ENCODE results near the gene TRIM68. TPM values are rescaled to one million over a fixed set of nuclear protein-coding genes. Genes with fewer than 3 reads are reported as not detected.

Gene TRIM68
- total RNA-seq, 5 donors from 2014 or later (not counting 1 experiment from before 2014, with no cell fraction given): 7.6 to 22.0 (median 17.4) TPM

DNA sequence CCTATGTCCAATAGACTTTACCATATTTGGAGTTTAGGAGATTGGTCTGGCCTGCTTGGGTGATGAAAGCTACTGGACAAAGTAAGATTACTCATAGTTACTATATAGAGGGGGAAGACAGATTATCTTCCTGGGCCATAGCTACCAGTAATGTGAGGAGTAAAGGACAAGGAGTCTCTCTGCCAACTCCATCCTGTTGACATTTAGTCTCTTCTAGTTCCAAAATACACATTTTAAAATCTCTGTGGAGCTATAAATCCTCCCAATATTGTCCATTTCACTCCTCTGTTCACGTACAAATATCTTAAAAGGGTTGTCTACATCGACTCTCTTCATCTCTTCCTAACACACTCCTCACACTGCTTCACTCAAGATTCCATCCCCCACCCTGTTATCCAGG is 28.1 kb upstream of the TRIM68 start:
- H3K36me3 Mint-ChIP-seq: no peaks in the 10 kb centered on the region
- peaks cover 0 to 2% (median 0%) of the 10 kb centered on the region in 3 donors for H3K9me3 Mint-ChIP-seq
- Histone ChIP-seq H3K27ac (ENCODE audit: low read length) (no peak overlapping the region), H3K9me3 (no peaks in the 10 kb centered on the region), H3K4me3 (ENCODE audit: control insufficient read depth in 1 of 2, extremely low read depth in 1 of 2, low read length in 1 of 2) (no peak overlapping the region), H3K4me1 (ENCODE audit: control insufficient read depth in 1 of 2, extremely low read depth in 1 of 2, insufficient read depth in 2 of 2, low read length in 2 of 2) (peaks cover 0 to 6% of the 10 kb centered on the region in 2 experiments), H3K36me3 (ENCODE audit: control insufficient read depth in 2 of 2, extremely low read depth in 1 of 2, insufficient read depth in 1 of 2, low read length in 1 of 2) (no peaks in the 10 kb centered on the region), H3K27me3 (replicated peaks in 1 of 2; ENCODE audit: control insufficient read depth in 2 of 2, extremely low read depth in 1 of 2, insufficient read depth in 2 of 2, low read length in 1 of 2) (peaks cover 0 to 12% of the 10 kb centered on the region in 2 experiments)
- 82% methylated on average over 2 of the region's 2 CpGs for WGBS (ENCODE audit: insufficient coverage)
- peaks cover 7 to 17% of the 10 kb centered on the region in 2 donors for H3K27me3 Mint-ChIP-seq
- H3K4me3 Mint-ChIP-seq: no peak overlapping the region
- DNase-seq (no peak), ATAC-seq (replicated peaks in 1 of 4) (no peak)
- H3K27ac Mint-ChIP-seq: no peak overlapping the region
- ChIA-PET POLR2A (no interaction called here), CTCF (interaction anchor here (0.6 to 2.4 kb wide), 12 partner anchors 9 to 1255 kb away, joined by 3 to 13 read pairs (median 4); partner anchors contain the start of gene TRIM68 (in 1 of the 2))
- H3K4me1 Mint-ChIP-seq: no peaks in the 10 kb centered on the region

DNA sequence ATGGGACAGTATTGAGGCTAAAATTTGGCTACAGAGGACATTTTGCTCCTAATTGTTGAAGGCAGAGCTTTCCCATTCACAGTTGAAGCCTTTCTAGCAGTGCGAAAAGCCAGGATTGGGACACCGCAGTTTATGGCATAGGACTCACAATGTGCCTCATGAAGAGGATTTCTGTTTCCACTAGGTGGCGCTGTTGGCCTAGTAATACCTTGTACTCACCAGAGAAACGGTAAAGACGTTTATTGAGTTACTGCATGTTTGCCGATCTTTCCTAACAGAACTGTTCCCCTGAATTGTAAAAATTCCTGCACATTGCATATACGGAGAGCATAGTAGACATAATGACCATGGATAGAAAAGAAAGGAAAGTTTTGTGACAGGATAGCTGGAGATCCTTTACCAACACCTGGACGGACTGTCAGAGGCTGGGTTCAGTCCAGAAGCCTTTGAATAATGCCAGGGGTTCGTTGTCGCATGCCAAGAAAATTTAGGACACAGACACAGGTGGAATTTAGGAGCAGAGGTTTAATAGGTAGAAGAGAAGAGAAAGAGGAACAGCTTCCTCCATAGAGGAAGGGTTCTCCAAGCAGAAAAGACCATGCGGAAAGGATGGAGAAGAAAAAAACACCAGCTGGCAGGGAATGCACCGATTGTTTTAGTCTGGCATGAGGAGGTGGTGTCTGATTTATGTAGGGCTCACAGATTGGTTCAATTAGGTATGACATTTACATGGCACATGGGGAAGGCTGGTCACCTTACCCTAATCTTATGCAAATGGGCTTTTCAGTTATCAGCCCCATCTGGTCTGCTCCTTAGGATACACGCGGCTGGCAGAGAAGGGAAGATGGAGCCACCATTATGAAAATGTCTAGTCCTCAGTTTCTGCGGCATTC is 18.4 kb upstream of the TRIM68 start:
- Histone ChIP-seq H3K4me3 (ENCODE audit: control insufficient read depth in 1 of 2, extremely low read depth in 1 of 2, low read length in 1 of 2) (no peak overlapping the region), H3K4me1 (ENCODE audit: control insufficient read depth in 1 of 2, extremely low read depth in 1 of 2, insufficient read depth in 2 of 2, low read length in 2 of 2) (no peaks in the 10 kb centered on the region), H3K36me3 (ENCODE audit: control insufficient read depth in 2 of 2, extremely low read depth in 1 of 2, insufficient read depth in 1 of 2, low read length in 1 of 2) (peaks cover 0 to 3% of the 10 kb centered on the region in 2 donors), H3K9me3 (no peaks in the 10 kb centered on the region), H3K27me3 (replicated peaks in 1 of 2; ENCODE audit: control insufficient read depth in 2 of 2, extremely low read depth in 1 of 2, insufficient read depth in 2 of 2, low read length in 1 of 2) (peaks cover 0 to 4% of the 10 kb centered on the region in 2 experiments), H3K27ac (ENCODE audit: low read length) (no peak overlapping the region)
- Mint-ChIP-seq H3K36me3 (peaks cover 8% of the 10 kb centered on the region), H3K4me1 (no peaks in the 10 kb centered on the region), H3K27me3 (peaks cover 39 to 46% of the 10 kb centered on the region in 2 donors), H3K4me3 (no peak overlapping the region), H3K27ac (no peak overlapping the region), H3K9me3 (peaks cover 8 to 17% (median 14%) of the 10 kb centered on the region in 3 donors)
- DNase-seq (peak in 21 of 35 experiments; percentile 5 to 57 (median 17)), ATAC-seq (replicated peaks in 1 of 4) (no peak)
- WGBS (ENCODE audit: insufficient coverage): 49% methylated on average over 12 of the region's 15 CpGs
- ChIA-PET POLR2A (no interaction called here), CTCF (interaction anchor here (0.7 to 2.7 kb wide), 2 partner anchors 10 to 1496 kb away, joined by 3 to 13 read pairs; partner anchors contain the start of gene OR51D1 (in 1 of the 2))

GRCh38 chr11:4619514-4619913 is 11.5 kb upstream of the TRIM68 start:
- ChIA-PET POLR2A (no interaction called here), CTCF (no interaction called here)
- Mint-ChIP-seq H3K4me3 (no peak overlapping the region), H3K27ac (no peak overlapping the region), H3K4me1 (no peaks in the 10 kb centered on the region), H3K36me3 (no peaks in the 10 kb centered on the region), H3K9me3 (no peaks in the 10 kb centered on the region), H3K27me3 (peaks cover 26 to 28% of the 10 kb centered on the region in 2 donors)
- Histone ChIP-seq H3K36me3 (ENCODE audit: control insufficient read depth in 2 of 2, extremely low read depth in 1 of 2, insufficient read depth in 1 of 2, low read length in 1 of 2) (no peaks in the 10 kb centered on the region), H3K27me3 (replicated peaks in 1 of 2; ENCODE audit: control insufficient read depth in 2 of 2, extremely low read depth in 1 of 2, insufficient read depth in 2 of 2, low read length in 1 of 2) (peaks cover 0 to 3% of the 10 kb centered on the region in 2 experiments), H3K4me3 (ENCODE audit: control insufficient read depth in 1 of 2, extremely low read depth in 1 of 2, low read length in 1 of 2) (no peak overlapping the region), H3K27ac (ENCODE audit: low read length) (no peak overlapping the region), H3K4me1 (ENCODE audit: control insufficient read depth in 1 of 2, extremely low read depth in 1 of 2, insufficient read depth in 2 of 2, low read length in 2 of 2) (no peaks in the 10 kb centered on the region), H3K9me3 (no peaks in the 10 kb centered on the region)
- ATAC-seq (replicated peaks in 1 of 4) (no peak), DNase-seq (no peak)
- WGBS (ENCODE audit: insufficient coverage): 58% methylated on average over 2 of the region's 9 CpGs

DNA sequence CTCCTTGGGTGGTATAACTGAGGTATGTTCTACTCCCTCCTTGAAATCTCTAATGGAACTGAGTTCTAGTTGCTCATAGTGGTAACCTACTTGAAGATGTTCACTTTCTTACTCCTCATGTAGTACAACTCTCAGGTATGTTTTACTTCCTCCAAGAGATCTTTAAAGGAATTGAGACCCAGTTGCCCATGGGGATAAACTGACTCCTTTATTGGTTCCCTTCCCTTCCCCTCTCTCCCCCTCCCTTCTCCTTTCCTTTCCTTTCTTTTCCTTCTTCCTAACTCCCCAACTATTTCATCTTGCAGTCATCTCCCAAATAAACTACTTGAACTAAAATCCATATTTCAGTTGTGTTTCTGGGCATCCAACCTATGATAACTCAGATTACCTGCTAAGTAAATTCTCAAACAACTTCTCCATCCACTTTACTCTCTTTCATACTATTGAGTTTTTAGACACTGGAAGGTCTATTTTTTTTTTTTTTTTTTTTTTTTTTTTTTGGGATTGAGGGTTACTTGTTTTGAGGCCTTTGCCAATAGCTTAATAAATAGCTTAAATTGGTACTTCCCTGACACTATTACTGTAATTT is 7.9 kb upstream of the TRIM68 start:
- Histone ChIP-seq H3K4me1 (ENCODE audit: control insufficient read depth in 1 of 2, extremely low read depth in 1 of 2, insufficient read depth in 2 of 2, low read length in 2 of 2) (no peaks in the 10 kb centered on the region), H3K9me3 (no peaks in the 10 kb centered on the region), H3K36me3 (ENCODE audit: control insufficient read depth in 2 of 2, extremely low read depth in 1 of 2, insufficient read depth in 1 of 2, low read length in 1 of 2) (no peaks in the 10 kb centered on the region), H3K27me3 (replicated peaks in 1 of 2; ENCODE audit: control insufficient read depth in 2 of 2, extremely low read depth in 1 of 2, insufficient read depth in 2 of 2, low read length in 1 of 2) (peaks cover 0 to 3% of the 10 kb centered on the region in 2 experiments), H3K27ac (ENCODE audit: low read length) (no peak overlapping the region), H3K4me3 (ENCODE audit: control insufficient read depth in 1 of 2, extremely low read depth in 1 of 2, low read length in 1 of 2) (no peak overlapping the region)
- Mint-ChIP-seq H3K27me3 (peaks cover 16 to 22% of the 10 kb centered on the region in 2 donors), H3K27ac (no peak overlapping the region), H3K4me1 (no peaks in the 10 kb centered on the region), H3K9me3 (no peaks in the 10 kb centered on the region), H3K4me3 (no peak overlapping the region), H3K36me3 (no peaks in the 10 kb centered on the region)
- ATAC-seq (replicated peaks in 1 of 4): no peak
- ChIA-PET CTCF (no interaction called here), POLR2A (interaction anchor here in 1 of 2 donors (0.6 kb wide), 1 partner anchor 59 kb away, joined by 10 read pairs; no protein-coding TSS in a partner anchor)
- no peak for DNase-seq

DNA sequence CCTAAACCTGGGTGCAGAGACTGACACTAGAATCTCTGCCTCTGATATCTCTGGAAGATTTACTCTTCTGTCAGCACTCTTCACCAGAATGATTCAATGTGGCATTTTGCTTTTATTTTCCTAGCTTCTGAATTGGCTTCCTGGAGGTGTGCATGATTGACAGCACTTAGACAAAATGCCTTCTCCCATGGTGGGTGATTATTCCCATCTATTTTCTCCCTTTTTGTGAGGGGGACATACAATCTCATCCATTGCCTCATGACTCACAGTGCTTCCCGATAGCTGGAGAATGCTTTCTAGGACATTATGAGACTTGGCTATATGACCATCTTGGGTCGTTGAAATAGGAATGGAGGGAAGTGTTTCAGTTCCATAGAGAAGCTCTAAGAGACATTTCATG is 4.0 kb upstream of the TRIM68 start:
- H3K4me3 Mint-ChIP-seq: no peak overlapping the region
- CTCF ChIA-PET: no interaction called here
- no CpG with 5 or more reads among the region's 2 CpGs for WGBS (ENCODE audit: insufficient coverage)
- DNase-seq (no peak), ATAC-seq (replicated peaks in 1 of 4) (no peak)
- peaks cover 30 to 33% (median 32%) of the 10 kb centered on the region in 3 donors for H3K4me1 Mint-ChIP-seq
- POLR2A ChIA-PET: no interaction called here
- Histone ChIP-seq H3K27ac (ENCODE audit: low read length) (no peak overlapping the region), H3K36me3 (ENCODE audit: control insufficient read depth in 2 of 2, extremely low read depth in 1 of 2, insufficient read depth in 1 of 2, low read length in 1 of 2) (no peaks in the 10 kb centered on the region), H3K4me1 (ENCODE audit: control insufficient read depth in 1 of 2, extremely low read depth in 1 of 2, insufficient read depth in 2 of 2, low read length in 2 of 2) (peaks cover 10% of the 10 kb centered on the region in 2 experiments), H3K27me3 (replicated peaks in 1 of 2; ENCODE audit: control insufficient read depth in 2 of 2, extremely low read depth in 1 of 2, insufficient read depth in 2 of 2, low read length in 1 of 2) (no peaks in the 10 kb centered on the region), H3K4me3 (ENCODE audit: control insufficient read depth in 1 of 2, extremely low read depth in 1 of 2, low read length in 1 of 2) (no peak overlapping the region), H3K9me3 (no peaks in the 10 kb centered on the region)
- no peak overlapping the region for H3K27ac Mint-ChIP-seq
- H3K27me3 Mint-ChIP-seq: peaks cover 5 to 12% of the 10 kb centered on the region in 2 donors
- no peaks in the 10 kb centered on the region for H3K36me3 Mint-ChIP-seq
- H3K9me3 Mint-ChIP-seq: peaks cover 0 to 7% (median 0%) of the 10 kb centered on the region in 3 donors

DNA sequence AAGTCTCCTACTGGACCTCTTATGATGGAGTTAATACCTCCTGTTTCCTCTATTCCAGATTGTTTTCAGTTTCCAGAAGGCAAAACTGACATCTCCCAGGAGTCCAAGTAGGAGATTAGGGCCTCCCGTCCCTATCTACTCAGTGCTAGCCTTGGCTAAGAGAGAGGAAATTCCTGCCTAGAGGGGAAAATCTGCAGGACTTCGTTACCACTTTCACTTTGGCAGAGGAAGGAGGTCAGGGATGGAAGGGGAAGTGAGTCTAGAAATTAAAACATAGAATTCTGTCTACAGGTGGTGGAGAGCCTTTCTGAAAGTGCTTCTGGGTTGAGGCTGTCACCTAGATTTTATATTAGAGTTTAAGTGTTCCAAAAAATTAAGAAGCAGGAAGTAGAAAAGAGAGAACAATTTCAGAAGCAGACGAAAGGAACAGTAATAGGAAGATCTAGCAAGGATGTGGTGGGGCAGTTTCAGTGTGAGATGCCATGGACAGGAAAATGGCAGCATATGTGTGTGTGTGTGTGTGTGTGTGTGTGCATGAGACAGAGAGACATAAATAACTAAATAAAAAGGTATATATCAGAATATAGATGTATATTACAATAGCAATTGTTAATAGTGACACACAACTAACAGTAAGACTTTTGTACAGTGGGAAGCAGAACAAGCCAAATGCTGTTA is 2.4 kb upstream of the TRIM68 start:
- Histone ChIP-seq H3K4me3 (ENCODE audit: control insufficient read depth in 1 of 2, extremely low read depth in 1 of 2, low read length in 1 of 2) (peak overlapping the region in 1 of 2 donors; percentile 31), H3K27ac (ENCODE audit: low read length) (peak overlapping the region; percentile 68), H3K4me1 (ENCODE audit: control insufficient read depth in 1 of 2, extremely low read depth in 1 of 2, insufficient read depth in 2 of 2, low read length in 2 of 2) (peaks cover 14 to 17% of the 10 kb centered on the region in 2 experiments), H3K36me3 (ENCODE audit: control insufficient read depth in 2 of 2, extremely low read depth in 1 of 2, insufficient read depth in 1 of 2, low read length in 1 of 2) (no peaks in the 10 kb centered on the region), H3K9me3 (no peaks in the 10 kb centered on the region), H3K27me3 (replicated peaks in 1 of 2; ENCODE audit: control insufficient read depth in 2 of 2, extremely low read depth in 1 of 2, insufficient read depth in 2 of 2, low read length in 1 of 2) (no peaks in the 10 kb centered on the region)
- H3K27me3 Mint-ChIP-seq: peaks cover 0 to 3% of the 10 kb centered on the region in 2 donors
- peaks cover 0 to 7% (median 0%) of the 10 kb centered on the region in 3 donors for H3K9me3 Mint-ChIP-seq
- H3K36me3 Mint-ChIP-seq: no peaks in the 10 kb centered on the region
- peaks cover 44 to 47% (median 46%) of the 10 kb centered on the region in 3 donors for H3K4me1 Mint-ChIP-seq
- ChIA-PET POLR2A (no interaction called here), CTCF (no interaction called here)
- DNase-seq (peak in 11 of 35 experiments; percentile 2 to 39 (median 7)), ATAC-seq (replicated peaks in 1 of 4) (no peak)
- H3K4me3 Mint-ChIP-seq: peak overlapping the region; percentile 61 to 92 (median 65)
- WGBS (ENCODE audit: insufficient coverage): 0% methylated on average over 2 of the region's 3 CpGs
- H3K27ac Mint-ChIP-seq: peak overlapping the region; percentile 86 to 93

Measured in T-cell (primary cell).